Neural progenitor cell (in vitro differentiated cells): ENCODE data around the gene RHBDD1. TPM values are rescaled to one million over a fixed set of nuclear protein-coding genes. Genes with fewer than 3 reads are reported as not detected.

Experiments used
- DNase-seq: peaks from one replicate; pipeline ENCODE4 v3.0.0-alpha.2; 2016; ENCODE audit warnings: low spot score
- H2AFZ ChIP-seq: fragments of 200-600 bp; sonication (generic); replicated peaks from 2 replicates; pipeline ENCODE4 v1.6.1; 2016; ENCODE audit warnings: antibody characterized with exemption
- H3F3A ChIP-seq: fragments of 200-600 bp; sonication (generic); 2 replicates; pipeline ENCODE4 v1.6.1; 2016; ENCODE audit warnings: antibody characterized with exemption, low read depth
- H3K27ac ChIP-seq: fragments of 200-600 bp; sonication (generic); 2 replicates; pipeline ENCODE4 v1.5.1; 2016; ENCODE audit warnings: mild to moderate bottlenecking
- H3K27me3 ChIP-seq: fragments of 200-600 bp; sonication (generic); 2 replicates; pipeline ENCODE4 v1.6.1; 2016; ENCODE audit warnings: mild to moderate bottlenecking, moderate library complexity
- H3K36me3 ChIP-seq: fragments of 200-600 bp; sonication (generic); 2 replicates; pipeline ENCODE4 v1.5.1; 2016
- H3K4me1 ChIP-seq: fragments of 200-600 bp; sonication (generic); 2 replicates; pipeline ENCODE4 v1.6.1; 2016; ENCODE audit warnings: mixed run types
- H3K4me2 ChIP-seq: fragments of 200-600 bp; sonication (generic); 2 replicates; pipeline ENCODE4 v1.6.1; 2016
- H3K4me3 ChIP-seq: fragments of 200-600 bp; sonication (generic); 2 replicates; pipeline ENCODE4 v1.5.1; 2016
- H3K79me2 ChIP-seq: fragments of 200-600 bp; sonication (generic); 2 replicates; pipeline ENCODE4 v1.6.1; 2016; ENCODE audit warnings: low read depth
- H3K9ac ChIP-seq: fragments of 200-600 bp; sonication (generic); 2 replicates; pipeline ENCODE4 v1.6.1; 2016
- H3K9me3 ChIP-seq: fragments of 200-600 bp; sonication (generic); 2 replicates; pipeline ENCODE4 v1.5.1; 2016; ENCODE audit warnings: low read depth
- H4K20me1 ChIP-seq: fragments of 200-600 bp; sonication (generic); 2 replicates; pipeline ENCODE4 v1.6.1; 2016; ENCODE audit warnings: low read depth
- H3K27ac Mint-ChIP-seq: 3 replicates; pipeline ENCODE4 v1.8.0; 2021; ENCODE audit warnings: mixed read lengths
- H3K27me3 Mint-ChIP-seq: 2 replicates; pipeline ENCODE4 v1.8.0; 2022; ENCODE audit warnings: low read depth, mild to moderate bottlenecking, inconsistent platforms, moderate library complexity, mixed read lengths; ENCODE audit not compliant: insufficient read depth
- H3K36me3 Mint-ChIP-seq: 3 replicates; pipeline ENCODE4 v1.8.0; 2021; ENCODE audit warnings: mixed read lengths
- H3K4me1 Mint-ChIP-seq: 3 replicates; pipeline ENCODE4 v1.8.0; 2021; ENCODE audit warnings: mixed read lengths
- H3K4me3 Mint-ChIP-seq: 3 replicates; pipeline ENCODE4 v1.8.0; 2021; ENCODE audit warnings: mild to moderate bottlenecking, moderate library complexity, mixed read lengths
- H3K9me3 Mint-ChIP-seq: 3 replicates; pipeline ENCODE4 v1.8.0; 2020; ENCODE audit warnings: mixed read lengths
- CTCF ChIP-seq: fragments of 200-600 bp; sonication (generic); IDR thresholded peaks from 2 replicates; pipeline ENCODE4 v1.5.1; 2017; ENCODE audit warnings: antibody characterized with exemption, mild to moderate bottlenecking
- EZH2 ChIP-seq: fragments of 200-600 bp; sonication (generic); IDR thresholded peaks from 2 replicates; pipeline ENCODE4 v1.6.1; 2017; ENCODE audit warnings: antibody characterized with exemption, mild to moderate bottlenecking, moderate library complexity
- EZH2phosphoT487 ChIP-seq: fragments of 200-600 bp; sonication (generic); IDR thresholded peaks from 2 replicates; pipeline ENCODE4 v1.6.1; 2017; ENCODE audit warnings: antibody characterized with exemption
- total RNA-seq: library from RNA; depleted of rRNA; stranded (reverse); fragments of >200 nt; gene quantifications from 2 replicates; pipeline ENCODE4 v1.2.3, GENCODE V29; 2015; ENCODE audit warnings: low replicate concordance

The RHBDD1 gene
- total RNA-seq, 1 donor from 2014 or later = 15.1 TPM

GRCh38 chr2:226845386-226846116, 9.7 kb downstream of the RHBDD1 start:
- Histone ChIP-seq H3K79me2 (no peaks in the 10 kb centered on the region), H3K4me3 (no peak overlapping the region), H3K9me3 (no peaks in the 10 kb centered on the region), H3K36me3 (no peaks in the 10 kb centered on the region), H3F3A (no peaks in the 10 kb centered on the region), H3K4me1 (no peaks in the 10 kb centered on the region), H3K27me3 (no peaks in the 10 kb centered on the region), H3K4me2 (no peak overlapping the region), H4K20me1 (no peaks in the 10 kb centered on the region), H3K27ac (no peak overlapping the region), H2AFZ (no peak overlapping the region), H3K9ac (no peak overlapping the region)
- Mint-ChIP-seq H3K4me3 (no peak overlapping the region), H3K27me3 (peaks cover 2% of the 10 kb centered on the region), H3K27ac (no peak overlapping the region), H3K4me1 (peaks cover 4% of the 10 kb centered on the region), H3K36me3 (peaks cover 27% of the 10 kb centered on the region), H3K9me3 (peaks cover 6% of the 10 kb centered on the region)
- no peak for TF ChIP-seq CTCF
- TF ChIP-seq EZH2phosphoT487 = no peak
- no peak for TF ChIP-seq EZH2
- no peak for DNase-seq

- no peaks in the 10 kb centered on the region for H3K79me2 ChIP-seq
- H3K9me3 Mint-ChIP-seq = peaks cover 5% of the 10 kb centered on the region
- H3F3A ChIP-seq = no peaks in the 10 kb centered on the region
- no peaks in the 10 kb centered on the region for H3K4me1 ChIP-seq
- H3K27me3 ChIP-seq = no peaks in the 10 kb centered on the region
- peaks cover 4% of the 10 kb centered on the region for H3K4me1 Mint-ChIP-seq
- no peak overlapping the region for H3K9ac ChIP-seq
- no peaks in the 10 kb centered on the region for H3K27me3 Mint-ChIP-seq
- H3K4me3 Mint-ChIP-seq = no peak overlapping the region
- no peaks in the 10 kb centered on the region for H3K9me3 ChIP-seq
- H3K36me3 ChIP-seq = no peaks in the 10 kb centered on the region
- H3K27ac Mint-ChIP-seq = no peak overlapping the region
- no peak overlapping the region for H2AFZ ChIP-seq
- H3K27ac ChIP-seq = no peak overlapping the region
- DNase-seq = no peak
- peaks cover 22% of the 10 kb centered on the region for H3K36me3 Mint-ChIP-seq
- no peak overlapping the region for H3K4me2 ChIP-seq
- TF ChIP-seq EZH2phosphoT487 (no peak), EZH2 (no peak), CTCF (no peak)
- no peak overlapping the region for H3K4me3 ChIP-seq
- no peaks in the 10 kb centered on the region for H4K20me1 ChIP-seq
These were observed 11.2 kb downstream of the RHBDD1 start for GRCh38 chr2:226847090-226847489.

- no peaks in the 10 kb centered on the region for H3K36me3 ChIP-seq
- H2AFZ ChIP-seq = no peak overlapping the region
- TF ChIP-seq EZH2 = no peak
- no peak for TF ChIP-seq CTCF
- TF ChIP-seq EZH2phosphoT487 = no peak
These were observed 11.7 kb downstream of the RHBDD1 start for GRCh38 chr2:226847511-226847910.

More at GRCh38 chr2:226847511-226847910, 11.7 kb downstream of the RHBDD1 start:
- Mint-ChIP-seq H3K4me3 (no peak overlapping the region), H3K27me3 (no peaks in the 10 kb centered on the region), H3K9me3 (peaks cover 2% of the 10 kb centered on the region), H3K36me3 (peaks cover 18% of the 10 kb centered on the region), H3K4me1 (peaks cover 4% of the 10 kb centered on the region), H3K27ac (no peak overlapping the region)
- Histone ChIP-seq H3K27ac (no peak overlapping the region), H3K9me3 (no peaks in the 10 kb centered on the region), H3K79me2 (no peaks in the 10 kb centered on the region), H3K27me3 (no peaks in the 10 kb centered on the region), H3K4me1 (no peaks in the 10 kb centered on the region), H3F3A (no peaks in the 10 kb centered on the region), H3K9ac (no peak overlapping the region), H3K4me3 (no peak overlapping the region), H4K20me1 (no peaks in the 10 kb centered on the region), H3K4me2 (no peak overlapping the region)
- DNase-seq = no peak
